GM23248 (cell line): ENCODE measurements around the gene IL17A.

ENCODE experiments used
- EZH2 ChIP-seq: fragments of 200-600 bp; sonication (generic); IDR thresholded peaks from 2 replicates; pipeline ENCODE4 v1.6.1; 2018; ENCODE audit warnings: antibody characterized with exemption, mild to moderate bottlenecking; ENCODE audit not compliant: insufficient read depth, poor library complexity, severe bottlenecking
- EZH2phosphoT487 ChIP-seq: fragments of 200-600 bp; sonication (generic); IDR thresholded peaks from 2 replicates; pipeline ENCODE4 v1.6.1; 2018; ENCODE audit warnings: antibody characterized with exemption, moderate library complexity, mild to moderate bottlenecking, low read depth; ENCODE audit not compliant: insufficient read depth

- no peak for TF ChIP-seq EZH2
- no peak for TF ChIP-seq EZH2phosphoT487
Observed at GRCh38 chr6:52201046-52201445, 14.9 kb downstream of the IL17A start.
